Fibroblast of the aortic adventitia (primary cell): ENCODE results near the gene CAMSAP1. TPM values are rescaled to one million over a fixed set of nuclear protein-coding genes. Genes with fewer than 3 reads are reported as not detected.

ENCODE experiments used
- DNase-seq: peaks from one replicate; pipeline ENCODE4 v3.0.0-alpha.2; 2010; ENCODE audit warnings: low read depth
- H3K4me3 ChIP-seq: 2 replicates; pipeline ENCODE4 v1.5.1; 2011; ENCODE audit warnings: low read depth, mild to moderate bottlenecking, control low read depth, low read length, moderate library complexity
- total RNA-seq: library from RNA; depleted of rRNA; stranded (reverse); fragments of >200 nt; gene quantifications from 2 replicates; pipeline ENCODE4 v1.2.3, GENCODE V29; 2012; ENCODE audit warnings: low replicate concordance
- TF ChIP-seq, protein P1 (sequence below): IDR thresholded peaks from 2 replicates; pipeline ENCODE4 v1.5.1; 2011; ENCODE audit warnings: mild to moderate bottlenecking, low read length, control low read depth, inconsistent platforms; ENCODE audit not compliant: insufficient read depth

Gene CAMSAP1
- total RNA-seq, 1 donor: 15.7 TPM

DNA sequence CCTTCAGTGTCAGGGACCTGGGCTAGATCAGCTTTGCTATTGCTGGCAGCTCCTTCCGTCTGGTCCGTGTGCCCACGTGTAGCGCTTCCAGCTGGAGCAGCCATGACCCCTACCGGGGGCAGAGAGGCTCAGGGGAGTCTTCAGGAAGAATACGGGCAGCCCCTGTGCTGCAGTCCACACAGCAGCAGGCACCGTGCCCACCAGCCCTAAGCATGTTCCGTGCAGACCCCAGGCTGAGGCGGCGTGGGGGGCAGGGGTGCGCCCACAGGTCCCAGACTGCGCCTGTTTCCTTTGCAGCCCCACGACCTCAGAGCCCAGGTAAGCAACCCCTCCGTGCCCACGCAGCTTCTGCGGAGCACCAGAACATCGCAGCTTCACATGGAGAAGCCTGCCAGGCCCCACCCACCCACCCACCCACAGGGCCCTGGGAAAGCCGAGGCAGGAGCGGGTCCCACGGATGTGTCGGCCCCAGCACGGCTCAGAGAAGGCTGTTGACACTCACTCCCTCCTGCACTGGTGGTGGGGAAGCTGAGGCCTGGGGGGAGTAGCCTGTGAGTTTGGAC, 122.3 kb downstream of the CAMSAP1 start:
- no peak for DNase-seq
- TF ChIP-seq, protein P1, sequence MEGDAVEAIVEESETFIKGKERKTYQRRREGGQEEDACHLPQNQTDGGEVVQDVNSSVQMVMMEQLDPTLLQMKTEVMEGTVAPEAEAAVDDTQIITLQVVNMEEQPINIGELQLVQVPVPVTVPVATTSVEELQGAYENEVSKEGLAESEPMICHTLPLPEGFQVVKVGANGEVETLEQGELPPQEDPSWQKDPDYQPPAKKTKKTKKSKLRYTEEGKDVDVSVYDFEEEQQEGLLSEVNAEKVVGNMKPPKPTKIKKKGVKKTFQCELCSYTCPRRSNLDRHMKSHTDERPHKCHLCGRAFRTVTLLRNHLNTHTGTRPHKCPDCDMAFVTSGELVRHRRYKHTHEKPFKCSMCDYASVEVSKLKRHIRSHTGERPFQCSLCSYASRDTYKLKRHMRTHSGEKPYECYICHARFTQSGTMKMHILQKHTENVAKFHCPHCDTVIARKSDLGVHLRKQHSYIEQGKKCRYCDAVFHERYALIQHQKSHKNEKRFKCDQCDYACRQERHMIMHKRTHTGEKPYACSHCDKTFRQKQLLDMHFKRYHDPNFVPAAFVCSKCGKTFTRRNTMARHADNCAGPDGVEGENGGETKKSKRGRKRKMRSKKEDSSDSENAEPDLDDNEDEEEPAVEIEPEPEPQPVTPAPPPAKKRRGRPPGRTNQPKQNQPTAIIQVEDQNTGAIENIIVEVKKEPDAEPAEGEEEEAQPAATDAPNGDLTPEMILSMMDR: no peak
- H3K4me3 ChIP-seq: no peak overlapping the region

DNA sequence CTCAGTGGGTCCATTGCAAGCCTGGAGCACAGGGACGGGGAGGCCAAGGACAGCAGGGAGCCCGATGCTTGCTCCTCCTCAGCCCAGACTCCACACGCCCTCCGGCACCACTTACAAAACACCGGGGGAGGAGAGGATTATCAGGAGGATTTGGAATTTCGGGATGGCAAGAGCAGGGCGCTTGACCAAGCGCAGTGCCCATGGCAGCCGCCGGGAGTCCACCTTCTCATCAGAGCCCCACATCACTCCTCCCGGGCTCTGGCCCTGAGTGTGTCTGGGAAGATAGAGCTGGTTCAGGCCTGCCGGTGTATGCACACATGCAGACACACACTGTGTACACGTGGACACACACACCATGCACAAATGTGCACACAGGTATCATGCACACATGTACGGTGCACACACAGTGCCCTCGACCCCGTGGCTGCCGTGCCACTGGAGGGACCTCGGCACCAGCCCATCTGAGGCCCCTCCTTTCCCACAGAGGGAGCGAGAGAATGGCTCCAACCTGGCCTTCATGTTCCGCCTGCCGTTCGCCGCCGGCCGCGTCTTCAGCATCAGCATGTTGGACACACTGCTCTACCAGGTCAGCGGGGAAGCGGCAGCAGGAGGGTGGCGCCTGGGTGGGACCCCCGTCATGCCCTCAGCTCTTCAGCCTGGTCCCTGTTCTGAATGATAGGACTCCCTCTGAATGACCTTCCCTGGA, 123.7 kb downstream of the CAMSAP1 start:
- no peak for DNase-seq
- TF ChIP-seq, protein P1: no peak
- no peak overlapping the region for H3K4me3 ChIP-seq

DNA sequence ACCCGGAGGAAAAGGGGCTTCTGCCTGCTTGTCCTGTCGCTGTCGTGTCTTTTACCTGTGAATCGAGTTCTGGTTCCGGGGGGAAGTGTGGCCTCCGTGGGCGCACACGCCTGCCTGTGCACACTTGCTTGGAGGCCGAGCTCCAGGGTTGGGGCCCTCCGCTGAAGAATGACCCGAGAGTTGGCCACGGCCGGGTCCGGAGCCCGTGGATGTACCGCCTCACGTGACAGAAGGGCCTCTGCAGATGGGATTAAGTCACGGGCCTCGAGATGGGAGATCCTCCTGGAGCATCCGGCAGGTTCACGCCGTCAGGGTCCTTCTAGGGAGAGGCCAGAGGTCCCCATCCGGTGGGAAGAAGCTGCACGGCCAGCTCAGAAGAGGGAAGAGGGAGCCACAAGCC, 124.4 kb downstream of the CAMSAP1 start:
- DNase-seq: no peak
- TF ChIP-seq, protein P1: no peak
- no peak overlapping the region for H3K4me3 ChIP-seq

DNA sequence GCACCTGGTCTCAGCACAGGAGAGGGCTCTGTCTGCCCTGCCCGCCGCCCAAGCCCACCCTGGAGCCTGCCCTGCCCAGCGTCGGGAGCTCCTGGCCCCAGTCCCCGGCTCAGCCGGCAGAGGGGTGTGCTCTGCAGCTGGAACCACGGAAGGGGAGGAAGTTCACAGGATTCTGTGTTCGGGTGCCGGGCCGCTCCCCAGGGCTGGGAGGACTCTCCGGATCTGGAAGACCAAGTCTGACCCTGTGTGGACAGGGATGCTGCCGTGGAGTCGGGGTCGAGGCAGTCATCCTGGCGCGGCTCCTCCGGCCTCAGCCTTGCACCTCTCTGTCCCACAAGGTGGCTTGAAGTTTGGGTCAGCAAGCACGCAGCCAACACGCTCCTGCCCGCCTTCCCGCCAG, 126.7 kb downstream of the CAMSAP1 start:
- no peak overlapping the region for H3K4me3 ChIP-seq
- TF ChIP-seq, protein P1: no peak
- no peak for DNase-seq

DNA sequence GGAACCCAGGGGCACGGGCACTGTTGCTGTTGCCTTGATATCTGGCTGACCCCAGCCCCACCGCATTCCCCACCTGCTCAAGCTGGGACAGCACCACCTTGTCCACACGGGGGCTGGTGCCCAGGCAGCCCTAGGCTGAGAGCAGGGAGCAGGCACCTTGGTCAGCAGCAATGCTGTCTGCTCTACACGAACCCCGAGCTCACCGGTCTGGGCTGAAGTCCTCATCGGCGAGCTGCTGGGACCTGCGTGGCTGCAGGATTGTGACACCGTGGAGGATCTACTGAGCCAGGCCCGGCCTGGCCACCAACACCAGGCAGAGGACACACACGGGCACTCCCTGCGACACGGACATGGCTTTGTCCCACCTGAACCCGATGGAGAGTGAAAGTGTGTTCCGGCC, 127.3 kb downstream of the CAMSAP1 start:
- TF ChIP-seq, protein P1: no peak
- no peak for DNase-seq

DNA sequence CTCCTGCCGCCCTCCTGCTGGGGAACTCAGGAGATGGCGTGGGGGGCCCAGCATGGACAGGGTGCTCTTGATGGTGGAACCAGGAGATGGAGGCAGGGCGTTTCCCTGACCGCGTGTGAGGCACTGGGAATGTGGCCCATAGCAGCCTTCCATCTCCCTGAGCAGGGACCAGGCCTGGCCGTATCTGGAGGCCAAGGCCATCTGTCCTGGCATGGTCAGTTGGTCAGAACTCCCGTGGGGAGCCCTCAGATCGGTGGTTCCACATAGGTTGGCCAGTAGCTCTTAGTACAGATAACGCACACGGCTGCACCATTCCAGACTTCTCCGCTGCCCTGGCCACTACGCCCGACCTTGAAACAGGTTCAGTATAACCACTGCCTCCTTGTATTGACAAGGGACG, 127.8 kb downstream of the CAMSAP1 start:
- DNase-seq: no peak
- no peak overlapping the region for H3K4me3 ChIP-seq
- TF ChIP-seq, protein P1: no peak

More for the DNA sequence above, 127.3 kb downstream of the CAMSAP1 start:
- no peak overlapping the region for H3K4me3 ChIP-seq
